GM12891 (cell line): Measurements from ENCODE around the gene DHRS3.

ENCODE experiments used
- POLR2A ChIP-seq: IDR thresholded peaks from 2 replicates; pipeline ENCODE4 v1.6.1; 2011; ENCODE audit warnings: low read depth, low read length, control low read depth
- POLR2AphosphoS5 ChIP-seq: IDR thresholded peaks from 2 replicates; pipeline ENCODE4 v1.6.1; 2011; ENCODE audit warnings: low read depth, low read length, control low read depth
- SPI1 ChIP-seq: IDR thresholded peaks from 2 replicates; pipeline ENCODE4 v1.6.1; 2011; ENCODE audit warnings: low read depth, low read length, control low read depth
- TAF1 ChIP-seq: IDR thresholded peaks from 2 replicates; pipeline ENCODE4 v1.6.1; 2011; ENCODE audit warnings: low read depth, low read length, control low read depth

DNA sequence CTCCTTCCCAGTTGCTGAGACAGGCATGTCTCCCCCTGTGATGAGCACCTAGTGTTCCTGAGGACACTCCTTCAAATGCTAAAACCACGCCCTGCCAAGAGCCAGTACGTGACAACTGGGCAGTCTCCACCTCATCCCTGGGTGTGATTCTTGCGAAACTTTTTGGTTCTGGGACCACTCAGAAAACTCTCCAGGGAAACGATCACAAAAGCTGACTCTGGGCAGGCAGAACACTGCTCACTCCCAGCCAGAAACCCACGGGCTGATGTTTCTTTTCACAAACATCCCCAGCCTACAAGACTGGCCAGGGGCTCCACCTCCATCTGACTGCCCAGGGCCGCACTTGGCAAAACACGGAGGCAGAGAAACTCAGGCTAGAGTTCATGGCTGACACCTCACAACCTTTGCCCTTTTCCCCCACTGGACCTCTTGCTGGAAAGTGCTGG lies 24.4 kb downstream of the DHRS3 start:
- TF ChIP-seq TAF1 (no peak), POLR2A (no peak), POLR2AphosphoS5 (no peak), SPI1 (no peak)
